Measurements from ENCODE around the gene MIDN.

MIDN gene

GRCh38 chr19:1216756-1217155, 31.6 kb upstream of the MIDN start:
- ChIA-PET POLR2A (interaction anchor here (0.7 to 0.9 kb wide), 2 partner anchors 52 to 53 kb away, joined by 3 to 4 read pairs; partner anchors contain the start of gene CIRBP), CTCF (interaction anchor here (1.4 to 3.0 kb wide), 4 partner anchors 9 to 609 kb away, joined by 4 to 16 read pairs (median 4); no protein-coding TSS in a partner anchor)
- no peak for TF ChIP-seq CTCF (IDR thresholded peaks at IDR 0.05; ENCODE audit: control extremely low read depth, extremely low read depth, low read depth, missing control alignments)
- DNase-seq (ENCODE audit: extremely low spot score), result no peak

DNA sequence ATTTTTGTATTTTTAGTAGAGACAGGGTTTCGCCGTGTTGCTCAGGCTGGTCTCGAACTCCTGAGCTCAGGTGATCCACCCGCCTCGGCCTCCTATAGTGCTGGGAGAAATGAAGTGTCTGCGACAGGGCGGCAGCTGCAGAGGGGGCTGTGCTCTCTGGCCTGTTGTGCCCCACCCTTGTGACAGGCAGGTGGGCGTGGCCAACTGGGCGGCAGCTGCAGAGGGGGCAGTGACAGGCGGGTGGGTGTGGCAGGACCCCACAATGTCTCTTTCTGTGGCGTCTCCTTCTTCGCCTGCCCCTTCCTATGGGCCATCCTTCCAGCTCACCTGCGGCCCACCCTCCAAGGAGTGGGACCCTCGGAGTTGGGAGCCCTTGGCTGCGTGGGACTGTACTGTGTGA, 31.0 kb upstream of the MIDN start:
- no peak for TF ChIP-seq CTCF (IDR thresholded peaks at IDR 0.05; ENCODE audit: control extremely low read depth, extremely low read depth, low read depth, missing control alignments)
- ChIA-PET POLR2A (interaction anchor here (0.9 kb wide), 1 partner anchor 52 kb away, joined by 4 read pairs; the partner anchor contains the start of gene CIRBP), CTCF (interaction anchor here (0.9 to 3.0 kb wide), 7 partner anchors 9 to 609 kb away, joined by 3 to 16 read pairs (median 4); no protein-coding TSS in a partner anchor)
- no peak for DNase-seq (ENCODE audit: extremely low spot score)

- ChIA-PET CTCF (interaction anchor here (1.0 to 3.0 kb wide), 4 partner anchors 8 to 105 kb away, joined by 3 to 16 read pairs (median 5); no protein-coding TSS in a partner anchor), POLR2A (no interaction called here)
- no peak for TF ChIP-seq CTCF (IDR thresholded peaks at IDR 0.05; ENCODE audit: control extremely low read depth, extremely low read depth, low read depth, missing control alignments)
- DNase-seq (ENCODE audit: extremely low spot score), result no peak
Observed at GRCh38 chr19:1218751-1219567, 29.4 kb upstream of the MIDN start.

GRCh38 chr19:1219786-1220476, 28.5 kb upstream of the MIDN start:
- ChIA-PET POLR2A (no interaction called here), CTCF (interaction anchor here (1.2 to 1.9 kb wide), 3 partner anchors 9 to 107 kb away, joined by 3 to 5 read pairs (median 5); no protein-coding TSS in a partner anchor)
- DNase-seq (ENCODE audit: extremely low spot score), result no peak
- TF ChIP-seq CTCF (IDR thresholded peaks at IDR 0.05; ENCODE audit: control extremely low read depth, extremely low read depth, low read depth, missing control alignments), result no peak

DNA sequence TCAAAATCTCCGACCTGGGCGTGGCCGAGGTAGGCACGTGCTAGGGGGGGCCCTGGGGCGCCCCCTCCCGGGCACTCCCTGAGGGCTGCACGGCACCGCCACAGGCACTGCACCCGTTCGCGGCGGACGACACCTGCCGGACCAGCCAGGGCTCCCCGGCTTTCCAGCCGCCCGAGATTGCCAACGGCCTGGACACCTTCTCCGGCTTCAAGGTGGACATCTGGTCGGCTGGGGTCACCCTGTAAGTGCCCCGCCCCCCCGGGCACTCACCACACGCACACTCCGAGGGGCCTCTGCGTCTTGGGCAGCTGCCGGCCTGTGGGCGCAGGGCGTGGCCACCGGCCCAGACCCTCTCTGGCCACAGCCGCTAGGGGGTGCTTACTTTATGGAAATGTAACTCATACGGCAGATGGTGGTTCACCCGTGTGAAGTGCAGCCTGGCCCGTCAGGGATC, 27.9 kb upstream of the MIDN start:
- no peak for DNase-seq (ENCODE audit: extremely low spot score)
- CTCF ChIA-PET, result interaction anchor here (1.0 to 1.9 kb wide), 4 partner anchors 12 to 107 kb away, joined by 3 to 5 read pairs (median 4); partner anchors contain the start of gene CBARP
- POLR2A ChIA-PET, result no interaction called here
- TF ChIP-seq CTCF (IDR thresholded peaks at IDR 0.05; ENCODE audit: control extremely low read depth, extremely low read depth, low read depth, missing control alignments), result no peak

All from GM10248 (cell line).